Endothelial cell of umbilical vein (primary cell): Measurements from ENCODE around the gene POLA1. TPM values are rescaled to one million over a fixed set of nuclear protein-coding genes. Genes with fewer than 3 reads are reported as not detected.

Experiments used
- BruUV-seq: library from RNA; stranded (reverse); fragments of 400-500 nt; replicated peaks from 2 replicates; lab custom pipeline; 2021; lab: Mats Ljungman, UMichigan
- CTCF ChIA-PET: fragments of 300-600, 350-600 bp; sonication (Branson Sonifier 250); formaldehyde crosslinking; loops from one replicate; lab custom pipeline; 2021; ENCODE audit warnings: antibody characterized with exemption, inconsistent platforms; lab: Charles Lee
- POLR2A ChIA-PET: fragments of 300-600, 350-600 bp; sonication (Branson Sonifier 250); formaldehyde crosslinking; loops from one replicate; lab custom pipeline; 2021; ENCODE audit warnings: antibody characterized with exemption, inconsistent platforms; lab: Charles Lee
- DNase-seq: peaks from one replicate; pipeline ENCODE4 v3.0.0-alpha.2; 2011; ENCODE audit warnings: low read depth, low spot score
- FAIRE-seq: peaks from 2 replicates; lab custom pipeline; 2011; peaks lifted over from hg19 to GRCh38; lab: Jason Lieb, UNC
- H2AFZ ChIP-seq: 2 replicates; pipeline ENCODE4 v1.6.0; 2012; ENCODE audit warnings: low read depth, low read length, control low read depth, inconsistent platforms
- H3K27ac ChIP-seq: 2 replicates; pipeline ENCODE4 v1.5.1; 2011; ENCODE audit warnings: low read depth, mild to moderate bottlenecking, control low read depth, low read length, moderate library complexity; ENCODE audit not compliant: insufficient read depth
- H3K27me3 ChIP-seq, 2 experiments: 2 replicates each; pipeline versions ENCODE4 v1.6.0 to v1.6.1; 2011; ENCODE audit warnings: low read length in 2 of 2, mixed read lengths in 1 of 2; ENCODE audit not compliant: control insufficient read depth in 2 of 2, insufficient read depth in 2 of 2
- H3K36me3 ChIP-seq, 2 experiments: 2 replicates in 1 of 2; 3 replicates in 1 of 2; pipeline ENCODE4 v1.5.1; 2011; ENCODE audit warnings: low read length in 2 of 2, mild to moderate bottlenecking in 1 of 2, moderate library complexity in 1 of 2; ENCODE audit not compliant: control insufficient read depth in 2 of 2, insufficient read depth in 2 of 2; ENCODE audit errors: extremely low read depth in 1 of 2
- H3K4me1 ChIP-seq: 3 replicates; pipeline ENCODE4 v1.5.1; 2011; ENCODE audit warnings: mild to moderate bottlenecking, low read length; ENCODE audit not compliant: control insufficient read depth, insufficient read depth; ENCODE audit errors: extremely low read depth
- H3K4me2 ChIP-seq: 2 replicates; pipeline ENCODE4 v1.6.1; 2011; ENCODE audit warnings: low read length, control low read depth, mixed read lengths; ENCODE audit not compliant: insufficient read depth
- H3K4me3 ChIP-seq, 3 experiments: fragments of 200-600 bp in 1 of 3; sonication (generic), shearing (Covaris generic) in 1 of 3; replicated peaks in 1 of 3; 2 replicates each; pipeline ENCODE4 v1.5.1; 2011 to 2016; ENCODE audit warnings: control low read depth in 3 of 3, low read length in 3 of 3, mild to moderate bottlenecking in 2 of 3, inconsistent platforms in 1 of 3, low read depth in 1 of 3, moderate library complexity in 1 of 3; ENCODE audit not compliant: insufficient read depth in 1 of 3
- H3K79me2 ChIP-seq: 2 replicates; pipeline ENCODE4 v1.6.0; 2012; ENCODE audit warnings: low read length, inconsistent platforms; ENCODE audit not compliant: control insufficient read depth, insufficient read depth
- H3K9ac ChIP-seq: replicated peaks from 2 replicates; pipeline ENCODE3; 2011; ENCODE audit warnings: low read length, control low read depth; ENCODE audit not compliant: insufficient read depth; ENCODE audit errors: extremely low read depth
- H3K9me1 ChIP-seq: replicated peaks from 3 replicates; pipeline ENCODE4 v1.6.0; 2011; ENCODE audit warnings: mild to moderate bottlenecking, low read length; ENCODE audit not compliant: control insufficient read depth, insufficient read depth; ENCODE audit errors: extremely low read depth
- H3K9me3 ChIP-seq: replicated peaks from 2 replicates; pipeline ENCODE4 v1.5.1; 2012; ENCODE audit warnings: low read length, inconsistent platforms; ENCODE audit not compliant: control insufficient read depth, insufficient read depth
- H4K20me1 ChIP-seq: replicated peaks from 2 replicates; pipeline ENCODE3; 2011; ENCODE audit warnings: mild to moderate bottlenecking, low read length; ENCODE audit not compliant: control insufficient read depth, insufficient read depth; ENCODE audit errors: extremely low read depth
- EZH2 ChIP-seq: IDR thresholded peaks from 2 replicates; pipeline ENCODE4 v1.6.1; 2012; ENCODE audit warnings: borderline replicate concordance, low read depth, mild to moderate bottlenecking, moderate library complexity, low read length, inconsistent platforms; ENCODE audit not compliant: severe bottlenecking
- FOS ChIP-seq: IDR thresholded peaks from 2 replicates; pipeline ENCODE4 v1.6.1; 2011; ENCODE audit warnings: mild to moderate bottlenecking, low read length, moderate library complexity, borderline replicate concordance; ENCODE audit not compliant: insufficient read depth
- GATA2 ChIP-seq: IDR thresholded peaks from 2 replicates; pipeline ENCODE4 v1.7.0; 2011; ENCODE audit warnings: low read depth, mild to moderate bottlenecking, moderate library complexity, mixed read lengths, low read length; ENCODE audit not compliant: insufficient read length, insufficient read depth
- JUN ChIP-seq: IDR thresholded peaks from 2 replicates; pipeline ENCODE4 v1.6.1; 2011; ENCODE audit warnings: borderline replicate concordance, low read depth; ENCODE audit not compliant: insufficient read length, insufficient read depth
- MYC ChIP-seq: IDR thresholded peaks from one replicate; pipeline ENCODE4 v1.6.1; 2011; ENCODE audit warnings: mild to moderate bottlenecking, low read depth, low read length
- POLR2A ChIP-seq: IDR thresholded peaks from 2 replicates; pipeline ENCODE4 v1.6.1; 2012; ENCODE audit warnings: low read depth, mild to moderate bottlenecking, control low read depth, low read length
- POLR2AphosphoS5 ChIP-seq: IDR thresholded peaks from 2 replicates; pipeline ENCODE4 v1.6.1; 2012; ENCODE audit warnings: low read depth, mild to moderate bottlenecking, control low read depth, low read length, moderate library complexity; ENCODE audit not compliant: insufficient read depth
- dilution Hi-C: fragments of 300-500 bp; cut with MboI; formaldehyde crosslinking; loops from one replicate; pipeline ENCODE4 v1.15.0; 2019; ENCODE audit warnings: low sequenced_read_pairs; ENCODE audit not compliant: extremely low pct_ligation_motif_present
- intact Hi-C: fragments of 100-400 bp; cut with micrococcal nuclease; formaldehyde crosslinking; loops from one replicate; pipeline ENCODE4 v1.10.0; 2022
- polyA plus RNA-seq, 4 experiments: library from polyadenylated mRNA; depleted of rRNA in 3 of 4; stranded (reverse) in 3 of 4; unstranded in 1 of 4; fragments of >200 nt; gene quantifications; 2 replicates each; pipeline versions ENCODE4 v1.2.1 to v1.2.3, GENCODE V29; 2011 to 2012; ENCODE audit warnings: missing spikeins in 1 of 4
- total RNA-seq: library from RNA; stranded (reverse); gene quantifications from 2 replicates; pipeline ENCODE4 v1.2.3, GENCODE V29; 2021
- TF ChIP-seq, protein P1 (sequence below), 2 donors: IDR thresholded peaks; 1 replicate in 1 of 2; 2 replicates in 1 of 2; pipeline ENCODE4 v1.5.1; 2011; ENCODE audit warnings: low read length in 2 of 2, mild to moderate bottlenecking in 2 of 2, moderate library complexity in 2 of 2, control low read depth in 1 of 2, inconsistent platforms in 1 of 2, low read depth in 1 of 2; ENCODE audit not compliant: insufficient read depth in 1 of 2; ENCODE audit errors: extremely low read depth in 1 of 2
- TF ChIP-seq, protein P2 (sequence below): IDR thresholded peaks from 2 replicates; pipeline ENCODE4 v1.6.1; 2011; ENCODE audit not compliant: insufficient read depth, insufficient read length

Gene POLA1
- total and polyA plus RNA-seq, 2 donors (not counting 3 experiments of a cell fraction or from before 2014, with no cell fraction given) = 1.8 to 18.6 TPM

DNA sequence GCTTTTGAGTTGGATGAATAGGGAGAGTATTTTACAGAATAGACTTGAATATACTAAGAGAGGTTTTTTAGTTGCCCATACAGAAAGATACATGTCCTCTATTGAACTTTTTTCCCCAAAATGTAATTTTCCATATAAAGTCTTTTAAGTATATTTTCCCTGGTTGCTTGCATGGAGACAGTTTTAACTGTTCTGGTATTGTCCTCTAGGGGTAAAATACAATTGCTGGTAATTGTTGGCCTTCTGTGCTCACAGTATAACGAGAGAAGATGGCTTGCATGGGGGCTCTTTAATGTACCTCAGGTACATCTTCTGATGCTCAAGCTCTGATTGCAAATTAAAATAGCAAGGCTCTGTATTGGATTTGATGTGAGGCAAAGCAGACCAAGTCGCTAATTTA lies 186.0 kb downstream of the POLA1 start:
- Histone ChIP-seq H3K9me3 (no peaks in the 10 kb centered on the region), H2AFZ (no peak overlapping the region), H3K79me2 (no peaks in the 10 kb centered on the region), H3K4me3 (no peak overlapping the region), H3K4me2 (no peak overlapping the region), H3K9ac (no peak overlapping the region), H3K9me1 (no peaks in the 10 kb centered on the region), H3K36me3 (no peaks in the 10 kb centered on the region), H4K20me1 (no peaks in the 10 kb centered on the region), H3K27me3 (no peaks in the 10 kb centered on the region), H3K27ac (no peak overlapping the region), H3K4me1 (no peaks in the 10 kb centered on the region)
- intact Hi-C loops = no loop called here
- FAIRE-seq = no peak
- dilution Hi-C loops = no loop called here
- TF ChIP-seq JUN = no peak
- TF ChIP-seq, protein P1, sequence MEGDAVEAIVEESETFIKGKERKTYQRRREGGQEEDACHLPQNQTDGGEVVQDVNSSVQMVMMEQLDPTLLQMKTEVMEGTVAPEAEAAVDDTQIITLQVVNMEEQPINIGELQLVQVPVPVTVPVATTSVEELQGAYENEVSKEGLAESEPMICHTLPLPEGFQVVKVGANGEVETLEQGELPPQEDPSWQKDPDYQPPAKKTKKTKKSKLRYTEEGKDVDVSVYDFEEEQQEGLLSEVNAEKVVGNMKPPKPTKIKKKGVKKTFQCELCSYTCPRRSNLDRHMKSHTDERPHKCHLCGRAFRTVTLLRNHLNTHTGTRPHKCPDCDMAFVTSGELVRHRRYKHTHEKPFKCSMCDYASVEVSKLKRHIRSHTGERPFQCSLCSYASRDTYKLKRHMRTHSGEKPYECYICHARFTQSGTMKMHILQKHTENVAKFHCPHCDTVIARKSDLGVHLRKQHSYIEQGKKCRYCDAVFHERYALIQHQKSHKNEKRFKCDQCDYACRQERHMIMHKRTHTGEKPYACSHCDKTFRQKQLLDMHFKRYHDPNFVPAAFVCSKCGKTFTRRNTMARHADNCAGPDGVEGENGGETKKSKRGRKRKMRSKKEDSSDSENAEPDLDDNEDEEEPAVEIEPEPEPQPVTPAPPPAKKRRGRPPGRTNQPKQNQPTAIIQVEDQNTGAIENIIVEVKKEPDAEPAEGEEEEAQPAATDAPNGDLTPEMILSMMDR (IDR thresholded peaks at IDR 0.05; ENCODE audit: extremely low read depth in 1 of 2, insufficient read depth in 1 of 2, low read depth in 1 of 2, low read length in 2 of 2) = no peak
- no peak for TF ChIP-seq GATA2
- POLR2A ChIA-PET = no interaction called here
- DNase-seq = no peak
- CTCF ChIA-PET = interaction anchor here (0.8 to 1.8 kb wide), 3 partner anchors 12 to 14 kb away, joined by 3 to 4 read pairs (median 3); no protein-coding TSS in a partner anchor
- no TSS peak for BruUV-seq

DNA sequence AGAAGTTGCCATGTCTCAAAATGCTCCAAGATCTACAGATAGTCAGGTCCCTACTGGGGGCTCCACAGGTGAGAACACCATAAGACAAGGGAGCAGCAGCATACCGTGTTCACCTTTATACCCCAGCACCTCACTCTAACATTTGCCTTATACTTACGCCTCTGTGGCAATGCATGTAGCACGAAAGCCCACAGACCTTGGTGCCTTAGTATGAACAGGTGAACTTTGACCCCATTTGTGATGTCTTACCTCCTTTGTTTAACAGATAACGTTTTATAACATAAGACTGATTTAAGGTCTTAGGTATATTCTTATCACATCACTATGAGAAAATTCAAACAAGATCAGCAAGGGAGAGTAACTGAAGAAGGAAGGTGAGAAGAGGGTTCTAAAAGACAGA lies 193.2 kb downstream of the POLA1 start:
- intact Hi-C loops = no loop called here

More for the DNA sequence above, 193.2 kb downstream of the POLA1 start:
- DNase-seq (no peak), FAIRE-seq (no peak)
- Histone ChIP-seq H2AFZ (no peak overlapping the region), H4K20me1 (no peaks in the 10 kb centered on the region), H3K9me1 (no peaks in the 10 kb centered on the region), H3K9me3 (no peaks in the 10 kb centered on the region), H3K27ac (no peak overlapping the region), H3K27me3 (no peaks in the 10 kb centered on the region), H3K79me2 (no peaks in the 10 kb centered on the region), H3K9ac (no peak overlapping the region), H3K4me2 (no peak overlapping the region), H3K4me1 (no peaks in the 10 kb centered on the region), H3K36me3 (no peaks in the 10 kb centered on the region), H3K4me3 (no peak overlapping the region)
- dilution Hi-C loops = no loop called here
- TF ChIP-seq MYC (no peak), POLR2A (no peak), POLR2AphosphoS5 (no peak), GATA2 (no peak), JUN (no peak), FOS (no peak), EZH2 (no peak)
- TF ChIP-seq, protein P2, sequence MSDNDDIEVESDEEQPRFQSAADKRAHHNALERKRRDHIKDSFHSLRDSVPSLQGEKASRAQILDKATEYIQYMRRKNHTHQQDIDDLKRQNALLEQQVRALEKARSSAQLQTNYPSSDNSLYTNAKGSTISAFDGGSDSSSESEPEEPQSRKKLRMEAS = no peak
- TF ChIP-seq, protein P1 (IDR thresholded peaks at IDR 0.05; ENCODE audit: extremely low read depth in 1 of 2, insufficient read depth in 1 of 2, low read depth in 1 of 2, low read length in 2 of 2) = no peak
- no TSS peak for BruUV-seq
- ChIA-PET CTCF (interaction anchor here (1.8 kb wide), 1 partner anchor 48 kb away, joined by 5 read pairs; no protein-coding TSS in a partner anchor), POLR2A (no interaction called here)
